ENCODE results near the gene C19orf81. TPM values are rescaled to one million over a fixed set of nuclear protein-coding genes. Genes with fewer than 3 reads are reported as not detected.

Gene C19orf81
- total and polyA plus RNA-seq, 3 experiments from 2014 or later: not detected

DNA sequence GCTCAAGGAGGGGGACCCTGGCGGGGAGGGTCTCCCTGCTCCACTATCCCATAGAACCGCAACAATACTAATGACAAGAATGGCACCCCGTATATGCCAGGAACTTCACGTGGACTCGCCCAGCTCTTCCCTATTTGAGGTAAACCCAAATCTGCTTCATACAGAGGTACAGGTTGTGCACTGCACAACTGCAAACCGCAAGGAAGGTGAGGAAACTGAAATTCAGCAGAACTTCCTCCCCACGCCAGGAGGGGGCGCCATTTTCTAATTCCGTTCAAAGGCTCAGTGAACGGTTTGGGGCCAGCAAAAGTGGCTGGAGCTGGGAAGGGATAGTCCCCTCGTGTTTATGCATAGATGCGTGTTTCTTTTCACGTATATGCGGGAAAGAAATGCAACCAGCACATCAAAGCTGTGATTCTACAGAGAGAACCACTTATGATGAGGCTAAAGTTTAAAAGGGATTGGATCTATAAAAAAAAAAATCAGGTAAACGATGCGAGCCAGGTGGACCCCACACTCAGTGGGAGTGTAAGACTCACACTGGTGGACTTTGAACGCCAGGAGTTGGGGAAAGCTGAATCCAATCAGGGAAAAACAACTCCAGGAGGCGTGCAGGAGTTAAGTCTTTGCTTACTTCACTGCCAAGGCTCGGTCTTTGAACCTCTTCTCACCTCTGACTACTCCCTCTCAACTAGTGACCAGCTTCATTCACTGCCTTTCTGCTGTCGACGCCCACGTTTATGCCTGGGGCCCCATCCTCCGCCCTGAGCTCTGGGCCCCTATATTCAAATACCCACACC lies 20.3 kb downstream of the C19orf81 start:
- Histone ChIP-seq H3K27me3 (ENCODE audit: insufficient read depth, low read length, poor library complexity, severe bottlenecking) (peaks cover 13% of the 10 kb centered on the region), H3K9me3 (ENCODE audit: low read length) (no peaks in the 10 kb centered on the region), H3K4me3 (ENCODE audit: low read length) (no peak overlapping the region), H3K4me1 (ENCODE audit: insufficient read depth, low read length) (no peaks in the 10 kb centered on the region), H3K36me3 (ENCODE audit: insufficient read depth, low read length) (no peaks in the 10 kb centered on the region), H3K27ac (ENCODE audit: low read depth, low read length) (no peak overlapping the region)
- POLR2A ChIA-PET: no interaction called here
- Mint-ChIP-seq H3K4me3 (no peak overlapping the region), H3K36me3 (no peaks in the 10 kb centered on the region), H3K9me3 (peaks cover 0 to 4% (median 0%) of the 10 kb centered on the region in 5 donors), H3K4me1 (no peaks in the 10 kb centered on the region), H3K27ac (no peak overlapping the region), H3K27me3 (peaks cover 23 to 47% of the 10 kb centered on the region in 2 donors)
- peak in 1 of 5 donors; percentile 27 for DNase-seq
- CTCF ChIA-PET: interaction anchor here (0.9 kb wide), 1 partner anchor 1448 kb away, joined by 3 read pairs; no protein-coding TSS in a partner anchor

- H3K27me3 Mint-ChIP-seq: peaks cover 25 to 44% of the 10 kb centered on the region in 2 donors
- no peak overlapping the region for H3K27ac Mint-ChIP-seq
Observed at GRCh38 chr19:50670102-50670380, 20.8 kb downstream of the C19orf81 start.

GRCh38 chr19:50673118-50673517 lies 23.9 kb downstream of the C19orf81 start:
- H3K36me3 ChIP-seq (ENCODE audit: insufficient read depth, low read length): no peaks in the 10 kb centered on the region
- ChIA-PET POLR2A (no interaction called here), CTCF (no interaction called here)
- Mint-ChIP-seq H3K36me3 (no peaks in the 10 kb centered on the region), H3K9me3 (peaks cover 0 to 11% (median 9%) of the 10 kb centered on the region in 5 donors), H3K4me1 (peaks cover 0 to 3% (median 0%) of the 10 kb centered on the region in 3 donors), H3K27ac (no peak overlapping the region), H3K4me3 (no peak overlapping the region), H3K27me3 (peaks cover 27 to 63% of the 10 kb centered on the region in 2 donors)
- peaks cover 8% of the 10 kb centered on the region for H3K27me3 ChIP-seq (ENCODE audit: insufficient read depth, low read length, poor library complexity, severe bottlenecking)
- H3K4me1 ChIP-seq (ENCODE audit: insufficient read depth, low read length): no peaks in the 10 kb centered on the region
- DNase-seq: no peak
- H3K9me3 ChIP-seq (ENCODE audit: low read length): no peaks in the 10 kb centered on the region
- no peak overlapping the region for H3K4me3 ChIP-seq (ENCODE audit: low read length)
- H3K27ac ChIP-seq (ENCODE audit: low read depth, low read length): no peak overlapping the region

More at GRCh38 chr19:50670102-50670380, 20.8 kb downstream of the C19orf81 start:
- ChIA-PET POLR2A (no interaction called here), CTCF (no interaction called here)
- no peaks in the 10 kb centered on the region for H3K9me3 ChIP-seq (ENCODE audit: low read length)
- H3K27me3 ChIP-seq (ENCODE audit: insufficient read depth, low read length, poor library complexity, severe bottlenecking): peaks cover 13% of the 10 kb centered on the region
- H3K4me3 ChIP-seq (ENCODE audit: low read length): no peak overlapping the region
- no peaks in the 10 kb centered on the region for H3K36me3 ChIP-seq (ENCODE audit: insufficient read depth, low read length)
- Mint-ChIP-seq H3K4me3 (no peak overlapping the region), H3K4me1 (no peaks in the 10 kb centered on the region), H3K9me3 (peaks cover 0 to 4% (median 0%) of the 10 kb centered on the region in 5 donors), H3K36me3 (no peaks in the 10 kb centered on the region)
- H3K27ac ChIP-seq (ENCODE audit: low read depth, low read length): no peak overlapping the region
- H3K4me1 ChIP-seq (ENCODE audit: insufficient read depth, low read length): no peaks in the 10 kb centered on the region
- DNase-seq: no peak

DNA sequence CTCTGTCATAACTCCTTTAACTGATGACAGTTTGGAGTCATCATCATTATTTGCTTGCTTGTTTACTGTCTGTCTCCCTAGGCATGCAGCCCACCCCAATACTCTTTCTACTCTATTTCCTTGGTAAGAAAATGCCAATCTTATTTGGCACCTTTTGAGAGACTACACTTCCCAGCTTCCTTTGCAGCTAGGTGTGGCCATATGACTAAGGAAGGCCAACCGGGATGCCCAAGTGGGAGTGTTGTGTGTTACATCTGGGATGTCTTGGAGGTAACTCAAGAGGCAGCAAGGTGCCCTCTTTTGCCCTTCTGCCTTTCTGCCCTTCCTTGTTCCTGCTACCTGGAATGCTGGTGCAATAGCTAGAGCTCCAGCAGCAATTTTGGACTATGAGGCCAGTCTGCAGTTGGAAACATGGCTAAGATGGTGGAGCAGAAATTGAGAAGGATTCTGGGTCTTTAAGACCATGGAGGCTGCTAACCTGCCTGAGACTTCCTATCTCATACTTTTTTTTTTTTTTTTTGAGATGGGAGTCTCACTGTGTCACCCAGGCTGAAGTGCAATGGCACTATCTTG lies 27.5 kb downstream of the C19orf81 start:
- no peak overlapping the region for H3K4me3 ChIP-seq (ENCODE audit: low read length)
- H3K36me3 Mint-ChIP-seq: no peaks in the 10 kb centered on the region
- DNase-seq: no peak
- no peaks in the 10 kb centered on the region for H3K36me3 ChIP-seq (ENCODE audit: insufficient read depth, low read length)
- H3K27ac ChIP-seq (ENCODE audit: low read depth, low read length): no peak overlapping the region
- H3K27ac Mint-ChIP-seq: no peak overlapping the region
- H3K9me3 Mint-ChIP-seq: peaks cover 0 to 19% (median 9%) of the 10 kb centered on the region in 5 donors
- no peaks in the 10 kb centered on the region for H3K4me1 ChIP-seq (ENCODE audit: insufficient read depth, low read length)
- H3K27me3 Mint-ChIP-seq: peaks cover 40 to 65% of the 10 kb centered on the region in 2 donors
- peaks cover 10% of the 10 kb centered on the region for H3K27me3 ChIP-seq (ENCODE audit: insufficient read depth, low read length, poor library complexity, severe bottlenecking)
- no peak overlapping the region for H3K4me3 Mint-ChIP-seq
- H3K9me3 ChIP-seq (ENCODE audit: low read length): no peaks in the 10 kb centered on the region
- CTCF ChIA-PET: no interaction called here
- peaks cover 5 to 9% (median 8%) of the 10 kb centered on the region in 3 donors for H3K4me1 Mint-ChIP-seq
- POLR2A ChIA-PET: no interaction called here

DNA sequence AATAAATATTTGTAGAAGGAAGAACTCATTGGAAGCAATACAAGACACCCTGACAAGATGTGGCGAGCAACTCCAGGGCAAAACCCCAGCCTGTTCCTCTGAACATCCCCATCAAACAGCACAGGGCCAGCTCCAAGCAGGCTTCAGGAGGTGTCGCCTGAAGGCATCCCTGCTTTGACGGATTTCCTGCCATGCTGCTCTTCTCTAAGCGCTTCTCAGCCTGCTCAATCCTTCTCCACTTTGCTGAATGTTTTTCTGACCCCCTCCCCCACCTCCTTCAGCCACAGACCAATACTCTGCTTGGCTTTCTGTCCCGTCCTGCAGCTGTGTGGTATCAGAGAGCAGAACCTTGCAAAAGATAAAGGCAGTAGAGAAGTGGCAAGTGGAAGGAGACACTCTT lies 28.4 kb downstream of the C19orf81 start:
- peaks cover 40 to 64% of the 10 kb centered on the region in 2 donors for H3K27me3 Mint-ChIP-seq
- H3K36me3 Mint-ChIP-seq: no peaks in the 10 kb centered on the region

GRCh38 chr19:50678323-50678722 lies 29.1 kb downstream of the C19orf81 start:
- no peaks in the 10 kb centered on the region for H3K36me3 Mint-ChIP-seq
- peaks cover 5 to 9% (median 8%) of the 10 kb centered on the region in 3 donors for H3K4me1 Mint-ChIP-seq
- H3K9me3 ChIP-seq (ENCODE audit: low read length): no peaks in the 10 kb centered on the region
- ChIA-PET CTCF (no interaction called here), POLR2A (no interaction called here)
- H3K4me3 ChIP-seq (ENCODE audit: low read length): no peak overlapping the region
- no peak for DNase-seq
- H3K36me3 ChIP-seq (ENCODE audit: insufficient read depth, low read length): no peaks in the 10 kb centered on the region
- H3K27me3 ChIP-seq (ENCODE audit: insufficient read depth, low read length, poor library complexity, severe bottlenecking): peaks cover 10% of the 10 kb centered on the region
- H3K27ac ChIP-seq (ENCODE audit: low read depth, low read length): no peak overlapping the region
- peaks cover 0 to 19% (median 9%) of the 10 kb centered on the region in 5 donors for H3K9me3 Mint-ChIP-seq
- no peak overlapping the region for H3K4me3 Mint-ChIP-seq
- no peak overlapping the region for H3K27ac Mint-ChIP-seq
- H3K27me3 Mint-ChIP-seq: peaks cover 33 to 60% of the 10 kb centered on the region in 2 donors
- H3K4me1 ChIP-seq (ENCODE audit: insufficient read depth, low read length): no peaks in the 10 kb centered on the region

More for the DNA sequence above, 28.4 kb downstream of the C19orf81 start:
- H3K36me3 ChIP-seq (ENCODE audit: insufficient read depth, low read length): no peaks in the 10 kb centered on the region
- H3K27me3 ChIP-seq (ENCODE audit: insufficient read depth, low read length, poor library complexity, severe bottlenecking): peaks cover 10% of the 10 kb centered on the region
- no peak for DNase-seq
- no peaks in the 10 kb centered on the region for H3K9me3 ChIP-seq (ENCODE audit: low read length)
- H3K27ac ChIP-seq (ENCODE audit: low read depth, low read length): no peak overlapping the region
- peaks cover 5 to 9% (median 8%) of the 10 kb centered on the region in 3 donors for H3K4me1 Mint-ChIP-seq
- no peaks in the 10 kb centered on the region for H3K4me1 ChIP-seq (ENCODE audit: insufficient read depth, low read length)
- peaks cover 0 to 19% (median 9%) of the 10 kb centered on the region in 5 donors for H3K9me3 Mint-ChIP-seq
- ChIA-PET CTCF (no interaction called here), POLR2A (no interaction called here)
- H3K27ac Mint-ChIP-seq: no peak overlapping the region
- no peak overlapping the region for H3K4me3 ChIP-seq (ENCODE audit: low read length)
- H3K4me3 Mint-ChIP-seq: no peak overlapping the region

GRCh38 chr19:50679177-50680125 lies 30.2 kb downstream of the C19orf81 start:
- Histone ChIP-seq H3K36me3 (ENCODE audit: insufficient read depth, low read length) (no peaks in the 10 kb centered on the region), H3K27me3 (ENCODE audit: insufficient read depth, low read length, poor library complexity, severe bottlenecking) (peaks cover 10% of the 10 kb centered on the region), H3K27ac (ENCODE audit: low read depth, low read length) (no peak overlapping the region), H3K4me3 (ENCODE audit: low read length) (no peak overlapping the region), H3K9me3 (ENCODE audit: low read length) (no peaks in the 10 kb centered on the region), H3K4me1 (ENCODE audit: insufficient read depth, low read length) (no peaks in the 10 kb centered on the region)
- peaks cover 5 to 9% (median 8%) of the 10 kb centered on the region in 3 donors for H3K4me1 Mint-ChIP-seq
- peaks cover 27 to 63% of the 10 kb centered on the region in 2 donors for H3K27me3 Mint-ChIP-seq
- ChIA-PET POLR2A (interaction anchor here (0.5 kb wide), 1 partner anchor 85 kb away, joined by 3 read pairs; no protein-coding TSS in a partner anchor), CTCF (no interaction called here)
- H3K4me3 Mint-ChIP-seq: no peak overlapping the region
- H3K9me3 Mint-ChIP-seq: peaks cover 0 to 16% (median 9%) of the 10 kb centered on the region in 5 donors
- H3K36me3 Mint-ChIP-seq: no peaks in the 10 kb centered on the region
- peak overlapping the region in 1 of 8 donors; percentile 36 for H3K27ac Mint-ChIP-seq
- peak; percentile 41 to 72 (median 64) for DNase-seq
